ENCODE results near the gene ATP6V1B1.

Gene ATP6V1B1

GRCh38 chr2:70935468-70936164, at the start of gene ATP6V1B1:
Gene ATP6V1B1, plus strand, starts transcription at chr2:70935900. Its CDS starts 55 bp downstream, at chr2:70935955.
- no peak for DNase-seq

GRCh38 chr2:70886541-70886987, 49.1 kb upstream of the ATP6V1B1 start:
- no peak for DNase-seq

- DNase-seq, result no peak
Measured at GRCh38 chr2:70887208-70887549, 48.5 kb upstream of the ATP6V1B1 start.

- DNase-seq, result no peak
Measured at GRCh38 chr2:70887550-70888246, 48.0 kb upstream of the ATP6V1B1 start.

- no peak for DNase-seq
Measured at GRCh38 chr2:70888366-70888922, 47.3 kb upstream of the ATP6V1B1 start.

GRCh38 chr2:70888923-70889715, 46.6 kb upstream of the ATP6V1B1 start:
- DNase-seq, result no peak

GRCh38 chr2:70889716-70890037, 46.0 kb upstream of the ATP6V1B1 start:
- DNase-seq, result no peak

GRCh38 chr2:70890469-70891065, 45.1 kb upstream of the ATP6V1B1 start:
- no peak for DNase-seq

- no peak for DNase-seq
Measured at GRCh38 chr2:70891572-70892357, 43.9 kb upstream of the ATP6V1B1 start.

- no peak for DNase-seq
Measured at GRCh38 chr2:70892750-70893149, 43.0 kb upstream of the ATP6V1B1 start.

GRCh38 chr2:70893186-70893585, 42.5 kb upstream of the ATP6V1B1 start:
- DNase-seq, result no peak

- DNase-seq, result no peak
Measured at GRCh38 chr2:70894765-70895164, 40.9 kb upstream of the ATP6V1B1 start.

GRCh38 chr2:70895249-70895648, 40.5 kb upstream of the ATP6V1B1 start:
- no peak for DNase-seq

- DNase-seq, result no peak
Measured at GRCh38 chr2:70895998-70896764, 39.5 kb upstream of the ATP6V1B1 start.

- no peak for DNase-seq
Measured at GRCh38 chr2:70896765-70897202, 38.9 kb upstream of the ATP6V1B1 start.

- no peak for DNase-seq
Measured at GRCh38 chr2:70897203-70897976, 38.3 kb upstream of the ATP6V1B1 start.

GRCh38 chr2:70897977-70898226, 37.8 kb upstream of the ATP6V1B1 start:
- DNase-seq, result no peak

- no peak for DNase-seq
Measured at GRCh38 chr2:70898363-70899240, 37.1 kb upstream of the ATP6V1B1 start.

- DNase-seq, result no peak
Measured at GRCh38 chr2:70901227-70902066, 34.3 kb upstream of the ATP6V1B1 start.
